ENCODE results near the gene IQGAP2. TPM values are rescaled to one million over a fixed set of nuclear protein-coding genes. Genes with fewer than 3 reads are reported as not detected.

IQGAP2 gene
- total and polyA plus RNA-seq, 3 experiments from 2014 or later: 51.4 to 70.5 (median 62.5) TPM

DNA sequence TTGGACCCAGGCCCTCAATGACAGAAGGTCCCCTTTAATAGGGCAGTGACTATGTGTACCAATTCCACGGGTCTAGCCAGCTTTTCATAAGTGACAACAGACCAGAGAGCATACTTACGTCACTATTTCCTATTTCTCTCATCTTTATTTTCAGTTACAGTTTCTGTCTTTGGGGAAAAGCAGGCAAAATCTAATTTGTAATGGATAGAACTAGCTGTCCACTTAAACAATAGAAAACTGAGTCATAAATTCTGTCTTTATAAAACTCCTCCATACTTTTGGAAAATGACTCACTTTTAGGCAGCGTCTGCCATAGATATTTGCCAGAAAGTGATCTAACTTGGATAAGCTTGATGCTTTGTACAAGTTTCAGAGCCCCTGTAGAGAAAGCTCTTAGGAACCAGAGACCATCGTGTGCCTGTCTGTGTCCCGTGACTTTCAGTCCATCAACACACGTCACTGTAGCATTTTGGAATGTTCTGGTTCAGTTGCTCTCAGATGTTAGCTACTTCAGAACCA is 118.2 kb downstream of the IQGAP2 start:
- no peak for DNase-seq
- no peaks in the 10 kb centered on the region for H3K27me3 ChIP-seq (ENCODE audit: insufficient read depth, low read length, poor library complexity, severe bottlenecking)
- Mint-ChIP-seq H3K4me1 (peaks cover 76 to 90% (median 87%) of the 10 kb centered on the region in 3 donors), H3K27me3 (no peaks in the 10 kb centered on the region), H3K9me3 (no peaks in the 10 kb centered on the region), H3K36me3 (peaks cover 5 to 9% (median 6%) of the 10 kb centered on the region in 3 donors), H3K27ac (peak overlapping the region in 6 of 8 donors; percentile 31 to 78 (median 44)), H3K4me3 (peak overlapping the region in 3 of 7 donors; percentile 20 to 52 (median 51))
- H3K9me3 ChIP-seq (ENCODE audit: low read length): no peaks in the 10 kb centered on the region
- ChIA-PET POLR2A (no interaction called here), CTCF (interaction anchor here (0.7 to 1.0 kb wide), 2 partner anchors 9 to 22 kb away, joined by 3 to 4 read pairs; no protein-coding TSS in a partner anchor)
- H3K4me3 ChIP-seq (ENCODE audit: low read length): no peak overlapping the region
- no peaks in the 10 kb centered on the region for H3K36me3 ChIP-seq (ENCODE audit: insufficient read depth, low read length)
- H3K4me1 ChIP-seq (ENCODE audit: insufficient read depth, low read length): peaks cover 29% of the 10 kb centered on the region
- H3K27ac ChIP-seq (ENCODE audit: low read depth, low read length): no peak overlapping the region

GRCh38 chr5:76522103-76522935 is 119.2 kb downstream of the IQGAP2 start:
- no peaks in the 10 kb centered on the region for H3K9me3 Mint-ChIP-seq
- H3K4me3 Mint-ChIP-seq: peak overlapping the region in 3 of 7 donors; percentile 5 to 41 (median 8)
- Histone ChIP-seq H3K4me1 (ENCODE audit: insufficient read depth, low read length) (peaks cover 35% of the 10 kb centered on the region), H3K36me3 (ENCODE audit: insufficient read depth, low read length) (no peaks in the 10 kb centered on the region), H3K4me3 (ENCODE audit: low read length) (no peak overlapping the region), H3K9me3 (ENCODE audit: low read length) (no peaks in the 10 kb centered on the region), H3K27ac (ENCODE audit: low read depth, low read length) (no peak overlapping the region), H3K27me3 (ENCODE audit: insufficient read depth, low read length, poor library complexity, severe bottlenecking) (no peaks in the 10 kb centered on the region)
- POLR2A ChIA-PET: interaction anchor here (1.1 kb wide), 1 partner anchor 9 kb away, joined by 3 read pairs; no protein-coding TSS in a partner anchor
- DNase-seq: no peak
- no peaks in the 10 kb centered on the region for H3K27me3 Mint-ChIP-seq
- peaks cover 6 to 8% (median 7%) of the 10 kb centered on the region in 3 donors for H3K36me3 Mint-ChIP-seq
- CTCF ChIA-PET: interaction anchor here (0.7 to 1.0 kb wide), 2 partner anchors 21 to 1286 kb away, joined by 3 to 4 read pairs; no protein-coding TSS in a partner anchor
- H3K27ac Mint-ChIP-seq: peak overlapping the region in 6 of 8 donors; percentile 20 to 80 (median 50)
- peaks cover 77 to 90% (median 88%) of the 10 kb centered on the region in 3 donors for H3K4me1 Mint-ChIP-seq

- H3K4me3 Mint-ChIP-seq: no peak overlapping the region
- H3K27ac Mint-ChIP-seq: peak overlapping the region in 1 of 8 donors; percentile 5
- H3K9me3 ChIP-seq (ENCODE audit: low read length): no peaks in the 10 kb centered on the region
- H3K4me3 ChIP-seq (ENCODE audit: low read length): no peak overlapping the region
- no peaks in the 10 kb centered on the region for H3K36me3 ChIP-seq (ENCODE audit: insufficient read depth, low read length)
- no peaks in the 10 kb centered on the region for H3K27me3 Mint-ChIP-seq
- no peak for DNase-seq
- ChIA-PET POLR2A (no interaction called here), CTCF (interaction anchor here (0.7 kb wide), 1 partner anchor 19 kb away, joined by 4 read pairs; no protein-coding TSS in a partner anchor)
- peaks cover 0 to 6% (median 6%) of the 10 kb centered on the region in 3 donors for H3K36me3 Mint-ChIP-seq
- no peaks in the 10 kb centered on the region for H3K27me3 ChIP-seq (ENCODE audit: insufficient read depth, low read length, poor library complexity, severe bottlenecking)
- peaks cover 85 to 96% (median 93%) of the 10 kb centered on the region in 3 donors for H3K4me1 Mint-ChIP-seq
- no peak overlapping the region for H3K27ac ChIP-seq (ENCODE audit: low read depth, low read length)
- no peaks in the 10 kb centered on the region for H3K9me3 Mint-ChIP-seq
- peaks cover 51% of the 10 kb centered on the region for H3K4me1 ChIP-seq (ENCODE audit: insufficient read depth, low read length)
Measured at GRCh38 chr5:76524101-76524835, 121.2 kb downstream of the IQGAP2 start.

DNA sequence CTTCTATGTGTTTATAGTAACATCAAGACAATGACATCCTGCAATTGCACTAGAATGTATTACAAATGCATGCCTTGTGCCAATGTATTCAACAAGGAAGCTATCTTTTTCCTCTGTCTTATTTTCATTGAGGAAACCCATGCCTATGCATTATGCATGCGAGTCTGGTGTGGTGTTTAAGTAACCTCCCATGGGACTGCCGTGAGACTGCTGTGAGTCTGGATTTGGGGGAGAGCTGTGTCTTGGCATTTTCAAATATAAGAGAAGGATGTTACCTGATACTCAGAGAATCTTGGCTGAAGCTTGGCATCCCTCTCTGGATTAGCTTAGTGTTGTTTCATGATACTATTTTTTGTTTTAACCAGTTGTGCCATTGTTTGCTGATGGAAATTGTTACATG is 121.8 kb downstream of the IQGAP2 start:
- Mint-ChIP-seq H3K27ac (peak overlapping the region in 4 of 8 donors; percentile 11 to 58 (median 38)), H3K4me1 (peaks cover 83 to 94% (median 91%) of the 10 kb centered on the region in 3 donors), H3K9me3 (no peaks in the 10 kb centered on the region), H3K36me3 (peaks cover 0 to 6% (median 6%) of the 10 kb centered on the region in 3 donors), H3K27me3 (no peaks in the 10 kb centered on the region), H3K4me3 (no peak overlapping the region)
- Histone ChIP-seq H3K4me1 (ENCODE audit: insufficient read depth, low read length) (peaks cover 54% of the 10 kb centered on the region), H3K27ac (ENCODE audit: low read depth, low read length) (no peak overlapping the region), H3K27me3 (ENCODE audit: insufficient read depth, low read length, poor library complexity, severe bottlenecking) (no peaks in the 10 kb centered on the region), H3K4me3 (ENCODE audit: low read length) (no peak overlapping the region), H3K36me3 (ENCODE audit: insufficient read depth, low read length) (no peaks in the 10 kb centered on the region), H3K9me3 (ENCODE audit: low read length) (no peaks in the 10 kb centered on the region)
- DNase-seq: no peak
- ChIA-PET CTCF (no interaction called here), POLR2A (no interaction called here)

- Histone ChIP-seq H3K36me3 (ENCODE audit: insufficient read depth, low read length) (no peaks in the 10 kb centered on the region), H3K4me3 (ENCODE audit: low read length) (no peak overlapping the region), H3K9me3 (ENCODE audit: low read length) (no peaks in the 10 kb centered on the region), H3K4me1 (ENCODE audit: insufficient read depth, low read length) (peaks cover 61% of the 10 kb centered on the region), H3K27ac (ENCODE audit: low read depth, low read length) (no peak overlapping the region), H3K27me3 (ENCODE audit: insufficient read depth, low read length, poor library complexity, severe bottlenecking) (no peaks in the 10 kb centered on the region)
- DNase-seq: no peak
- Mint-ChIP-seq H3K27ac (peak overlapping the region in 3 of 8 donors; percentile 15 to 57 (median 49)), H3K36me3 (peaks cover 0 to 6% (median 6%) of the 10 kb centered on the region in 3 donors), H3K4me3 (no peak overlapping the region), H3K9me3 (no peaks in the 10 kb centered on the region), H3K4me1 (peaks cover 88 to 97% (median 93%) of the 10 kb centered on the region in 3 donors), H3K27me3 (no peaks in the 10 kb centered on the region)
- POLR2A ChIA-PET: no interaction called here
- CTCF ChIA-PET: no interaction called here
Measured at GRCh38 chr5:76525956-76526355, 122.9 kb downstream of the IQGAP2 start.

- DNase-seq: no peak
- Histone ChIP-seq H3K4me1 (ENCODE audit: insufficient read depth, low read length) (peaks cover 50% of the 10 kb centered on the region), H3K9me3 (ENCODE audit: low read length) (no peaks in the 10 kb centered on the region), H3K4me3 (ENCODE audit: low read length) (no peak overlapping the region), H3K27ac (ENCODE audit: low read depth, low read length) (no peak overlapping the region), H3K36me3 (ENCODE audit: insufficient read depth, low read length) (no peaks in the 10 kb centered on the region), H3K27me3 (ENCODE audit: insufficient read depth, low read length, poor library complexity, severe bottlenecking) (no peaks in the 10 kb centered on the region)
- ChIA-PET POLR2A (no interaction called here), CTCF (no interaction called here)
- Mint-ChIP-seq H3K9me3 (no peaks in the 10 kb centered on the region), H3K27ac (peak overlapping the region in 7 of 8 donors; percentile 15 to 86 (median 35)), H3K4me1 (peaks cover 85 to 96% (median 95%) of the 10 kb centered on the region in 3 donors), H3K4me3 (peak overlapping the region in 1 of 7 donors; percentile 17), H3K27me3 (no peaks in the 10 kb centered on the region), H3K36me3 (peaks cover 2 to 8% (median 6%) of the 10 kb centered on the region in 3 donors)
Measured at GRCh38 chr5:76526950-76527583, 124.0 kb downstream of the IQGAP2 start.

GRCh38 chr5:76527685-76528161 is 124.6 kb downstream of the IQGAP2 start:
- Mint-ChIP-seq H3K27ac (peak overlapping the region in 4 of 8 donors; percentile 10 to 28 (median 18)), H3K27me3 (no peaks in the 10 kb centered on the region)

More at GRCh38 chr5:76527685-76528161, 124.6 kb downstream of the IQGAP2 start:
- H3K36me3 ChIP-seq (ENCODE audit: insufficient read depth, low read length): no peaks in the 10 kb centered on the region
- CTCF ChIA-PET: no interaction called here
- no peaks in the 10 kb centered on the region for H3K9me3 ChIP-seq (ENCODE audit: low read length)
- Mint-ChIP-seq H3K36me3 (peaks cover 1 to 8% (median 5%) of the 10 kb centered on the region in 3 donors), H3K4me3 (peak overlapping the region in 1 of 7 donors; percentile 9), H3K4me1 (peaks cover 81 to 95% (median 93%) of the 10 kb centered on the region in 3 donors), H3K9me3 (no peaks in the 10 kb centered on the region)
- no peak overlapping the region for H3K4me3 ChIP-seq (ENCODE audit: low read length)
- no peak for DNase-seq
- H3K27ac ChIP-seq (ENCODE audit: low read depth, low read length): no peak overlapping the region
- POLR2A ChIA-PET: interaction anchor here (0.9 kb wide), 1 partner anchor 20 kb away, joined by 4 read pairs; no protein-coding TSS in a partner anchor
- H3K4me1 ChIP-seq (ENCODE audit: insufficient read depth, low read length): peaks cover 43% of the 10 kb centered on the region
- no peaks in the 10 kb centered on the region for H3K27me3 ChIP-seq (ENCODE audit: insufficient read depth, low read length, poor library complexity, severe bottlenecking)
